GM13976 (cell line): ENCODE measurements around the gene VGLL3.
A peak's percentile ranks its signal among the peaks of the same experiment; 100 is the strongest.

Experiments
- DNase-seq: peaks from one replicate; pipeline ENCODE4 v3.0.0; 2012; ENCODE audit warnings: low spot score
- CTCF ChIP-seq: IDR thresholded peaks from 2 replicates; pipeline ENCODE4 v1.5.1; 2012; ENCODE audit warnings: borderline replicate concordance, mild to moderate bottlenecking; ENCODE audit not compliant: insufficient read depth; ENCODE audit errors: extremely low read depth, missing control alignments, control extremely low read depth
- in situ Hi-C: fragments of 300-500 bp; cut with MboI; formaldehyde crosslinking; loops from one replicate; pipeline ENCODE4 v1.12.0; 2022; ENCODE audit warnings: low sequenced_read_pairs, mixed read lengths, inconsistent platforms; ENCODE audit not compliant: unreplicated experiment

VGLL3 gene

GRCh38 chr3:86969500-86970189, 21.3 kb downstream of the VGLL3 start:
- peak; percentile 58 for DNase-seq
- peak; percentile 62 for TF ChIP-seq CTCF
- in situ Hi-C loops = no loop called here

GRCh38 chr3:86968244-86968932, 22.6 kb downstream of the VGLL3 start:
- DNase-seq = no peak
- TF ChIP-seq CTCF = no peak
- in situ Hi-C loops = no loop called here

- no peak for TF ChIP-seq CTCF
- in situ Hi-C loops = no loop called here
- DNase-seq = no peak
These were observed 23.9 kb downstream of the VGLL3 start for GRCh38 chr3:86967062-86967461.

GRCh38 chr3:86965166-86965565, 25.8 kb downstream of the VGLL3 start:
- no peak for TF ChIP-seq CTCF
- in situ Hi-C loops = no loop called here
- no peak for DNase-seq

- in situ Hi-C loops = no loop called here
- DNase-seq = no peak
These were observed 27.3 kb downstream of the VGLL3 start for GRCh38 chr3:86963611-86964010.

GRCh38 chr3:86961297-86961696, 29.7 kb downstream of the VGLL3 start:
- TF ChIP-seq CTCF = no peak
- DNase-seq = no peak
- in situ Hi-C loops = no loop called here

More at GRCh38 chr3:86963611-86964010, 27.3 kb downstream of the VGLL3 start:
- no peak for TF ChIP-seq CTCF
